H1 (cell line): ENCODE measurements around the gene DENND1A. TPM values are rescaled to one million over a fixed set of nuclear protein-coding genes. Genes with fewer than 3 reads are reported as not detected.

ENCODE experiments used
- CTCF ChIA-PET: fragments of 300-600 bp; sonication (Branson Sonifier 250); formaldehyde crosslinking; loops from one replicate; lab custom pipeline; 2021; ENCODE audit not compliant: partially characterized antibody; lab: Charles Lee
- POLR2A ChIA-PET: fragments of 300-600 bp; sonication (Branson Sonifier 250); formaldehyde crosslinking; loops from one replicate; lab custom pipeline; 2021; ENCODE audit warnings: inconsistent platforms; ENCODE audit not compliant: partially characterized antibody; lab: Charles Lee
- DNase-seq, 2 experiments: peaks; one replicate each; pipeline versions ENCODE4 v3.0.0 to v3.0.0-alpha.2; 2010 to 2022; ENCODE audit warnings: low spot score in 2 of 2, low read depth in 1 of 2, mixed read lengths in 1 of 2
- FAIRE-seq: peaks from 2 replicates; lab custom pipeline; 2011; peaks lifted over from hg19 to GRCh38; lab: Jason Lieb, UNC
- H2AFZ ChIP-seq: 2 replicates; pipeline ENCODE4 v1.8.1; 2012; ENCODE audit warnings: low read length, inconsistent platforms
- H2AK5ac ChIP-seq: 2 replicates; pipeline ENCODE4 v1.6.1; 2013; ENCODE audit warnings: low read depth, low read length
- H2BK120ac ChIP-seq: replicated peaks from 2 replicates; pipeline ENCODE3; 2013; ENCODE audit warnings: low read depth, low read length, inconsistent platforms
- H2BK12ac ChIP-seq: 2 replicates; pipeline ENCODE4 v1.6.1; 2013; ENCODE audit warnings: low read depth, low read length
- H2BK15ac ChIP-seq: 2 replicates; pipeline ENCODE4 v1.6.1; 2013; ENCODE audit warnings: low read length
- H2BK20ac ChIP-seq: 2 replicates; pipeline ENCODE4 v1.6.1; 2013; ENCODE audit warnings: low read length
- H2BK5ac ChIP-seq: 2 replicates; pipeline ENCODE4 v1.6.1; 2013; ENCODE audit warnings: low read depth, low read length
- H3K14ac ChIP-seq: 2 replicates; pipeline ENCODE4 v1.6.1; 2013; ENCODE audit warnings: inconsistent platforms; ENCODE audit not compliant: insufficient read length
- H3K18ac ChIP-seq: 2 replicates; pipeline ENCODE4 v1.6.1; 2013; ENCODE audit warnings: low read length; ENCODE audit errors: extremely low read depth
- H3K23ac ChIP-seq: 2 replicates; pipeline ENCODE4 v1.6.1; 2013; ENCODE audit warnings: inconsistent platforms; ENCODE audit not compliant: insufficient read length
- H3K23me2 ChIP-seq: 2 replicates; pipeline ENCODE4 v1.6.1; 2013; ENCODE audit warnings: low read depth, low read length
- H3K27ac ChIP-seq: 2 replicates; pipeline ENCODE4 v1.6.1; 2011; ENCODE audit warnings: low read depth, low read length, inconsistent platforms
- H3K27me3 ChIP-seq, 4 experiments: replicated peaks in 1 of 4; 1 replicate in 1 of 4; 2 replicates in 3 of 4; pipeline versions ENCODE4 v1.6.1 to v1.8.1; 2011 to 2013; ENCODE audit warnings: low read length in 3 of 4, mild to moderate bottlenecking in 3 of 4, inconsistent platforms in 2 of 4, mixed read lengths in 2 of 4, moderate library complexity in 1 of 4; ENCODE audit not compliant: control insufficient read depth in 3 of 4, insufficient read depth in 3 of 4; ENCODE audit errors: extremely low read depth in 1 of 4
- H3K36me3 ChIP-seq, 4 experiments: 2 replicates each; pipeline versions ENCODE4 v1.6.1 to v1.8.1; 2011 to 2013; ENCODE audit warnings: mild to moderate bottlenecking in 4 of 4, low read length in 3 of 4, moderate library complexity in 2 of 4, control low read depth in 1 of 4, inconsistent platforms in 1 of 4; ENCODE audit not compliant: insufficient read depth in 4 of 4, control insufficient read depth in 2 of 4
- H3K4ac ChIP-seq: replicated peaks from 2 replicates; pipeline ENCODE3; 2013; ENCODE audit warnings: low read length, low read depth, mixed read lengths, inconsistent platforms; ENCODE audit not compliant: insufficient read length
- H3K4me1 ChIP-seq, 4 experiments: replicated peaks in 1 of 4; 1 replicate in 1 of 4; 2 replicates in 3 of 4; pipeline versions ENCODE4 v1.6.1 to v1.8.1; 2011 to 2013; ENCODE audit warnings: low read length in 3 of 4, inconsistent platforms in 2 of 4, mixed read lengths in 1 of 4; ENCODE audit not compliant: insufficient read depth in 4 of 4, control insufficient read depth in 3 of 4
- H3K4me2 ChIP-seq, 2 experiments: 2 replicates each; pipeline versions ENCODE4 v1.6.1 to v1.8.1; 2011 to 2013; ENCODE audit warnings: low read depth in 2 of 2, low read length in 2 of 2, control low read depth in 1 of 2, inconsistent platforms in 1 of 2, mild to moderate bottlenecking in 1 of 2; ENCODE audit not compliant: insufficient read depth in 1 of 2
- H3K4me3 ChIP-seq, 4 experiments: fragments of 200-600, 300-600 bp in 1 of 4; sonication (generic), shearing (Covaris generic), sonication (Bioruptor Twin) in 1 of 4; 2 replicates each; pipeline versions ENCODE4 v1.5.1 to v1.8.1; 2011 to 2016; ENCODE audit warnings: low read length in 4 of 4, low read depth in 3 of 4, control low read depth in 2 of 4, inconsistent platforms in 2 of 4, mild to moderate bottlenecking in 2 of 4, mixed read lengths in 1 of 4, moderate library complexity in 1 of 4; ENCODE audit not compliant: insufficient read depth in 2 of 4; ENCODE audit errors: extremely low read depth in 1 of 4
- H3K56ac ChIP-seq: replicated peaks from 2 replicates; pipeline ENCODE3; 2013; ENCODE audit warnings: low read depth, mild to moderate bottlenecking, mixed read lengths, low read length, inconsistent platforms; ENCODE audit not compliant: insufficient read length
- H3K79me1 ChIP-seq: 2 replicates; pipeline ENCODE4 v1.6.1; 2013; ENCODE audit warnings: low read depth, low read length, control low read depth
- H3K79me2 ChIP-seq, 2 experiments: 2 replicates each; pipeline versions ENCODE4 v1.6.1 to v1.8.1; 2012 to 2013; ENCODE audit warnings: low read length in 2 of 2, mild to moderate bottlenecking in 2 of 2, inconsistent platforms in 1 of 2; ENCODE audit not compliant: insufficient read depth in 2 of 2, control insufficient read depth in 1 of 2
- H3K9ac ChIP-seq, 4 experiments: replicated peaks in 1 of 4; 1 replicate in 1 of 4; 2 replicates in 3 of 4; pipeline versions ENCODE4 v1.6.1 to v1.8.1; 2011 to 2013; ENCODE audit warnings: low read depth in 3 of 4, low read length in 3 of 4, control low read depth in 2 of 4, mild to moderate bottlenecking in 2 of 4, moderate library complexity in 2 of 4, inconsistent platforms in 1 of 4; ENCODE audit errors: extremely low read depth in 1 of 4
- H3K9me3 ChIP-seq, 2 experiments: 2 replicates each; pipeline versions ENCODE4 v1.6.1 to v1.8.1; 2012 to 2013; ENCODE audit warnings: mild to moderate bottlenecking in 2 of 2, moderate library complexity in 2 of 2, control low read depth in 1 of 2, inconsistent platforms in 1 of 2, low read depth in 1 of 2, low read length in 1 of 2, mixed read lengths in 1 of 2; ENCODE audit not compliant: insufficient read depth in 2 of 2
- H4K20me1 ChIP-seq, 2 experiments: replicated peaks in 1 of 2; 2 replicates each; pipeline versions ENCODE3 to v1.8.1; 2011 to 2013; ENCODE audit warnings: inconsistent platforms in 2 of 2, low read length in 2 of 2, mild to moderate bottlenecking in 1 of 2; ENCODE audit not compliant: insufficient read depth in 2 of 2, control insufficient read depth in 1 of 2
- H4K5ac ChIP-seq: 2 replicates; pipeline ENCODE4 v1.6.1; 2013; ENCODE audit warnings: low read length, low read depth, mixed read lengths, inconsistent platforms; ENCODE audit not compliant: insufficient read length
- H4K8ac ChIP-seq: 2 replicates; pipeline ENCODE4 v1.8.0; 2013; ENCODE audit warnings: mild to moderate bottlenecking, moderate library complexity, low read length, inconsistent platforms; ENCODE audit not compliant: insufficient read depth; ENCODE audit errors: extremely low read depth
- H4K91ac ChIP-seq: replicated peaks from 2 replicates; pipeline ENCODE3; 2013; ENCODE audit warnings: low read length, mixed read lengths, inconsistent platforms; ENCODE audit not compliant: insufficient read length
- POU5F1 ChIP-seq: IDR thresholded peaks from 2 replicates; pipeline ENCODE4 v1.6.1; 2011; ENCODE audit warnings: low read depth, mild to moderate bottlenecking, low read length, moderate library complexity
- TCF12 ChIP-seq: IDR thresholded peaks from 2 replicates; pipeline ENCODE4 v1.6.1; 2011; ENCODE audit warnings: low read depth, mild to moderate bottlenecking, low read length
- whole genome bisulfite sequencing, 2 experiments: shearing (Covaris generic) in 1 of 2; methylation state at CpG; one replicate each; pipeline versions ENCODE4 v1.1.6 to v1.1.7; 2013 to 2015; ENCODE audit warnings: low lambda C conversion rate in 2 of 2, mixed read lengths in 2 of 2, inconsistent platforms in 1 of 2, low coverage in 1 of 2, missing lambda C conversion rate in 1 of 2; ENCODE audit not compliant: insufficient replicate concordance in 2 of 2, insufficient coverage in 1 of 2, insufficient read length in 1 of 2; ENCODE audit errors: extremely low coverage in 1 of 2, missing lambda C conversion rate in 1 of 2; 5-methylcytosine and 5-hydroxymethylcytosine counted together
- polyA plus RNA-seq, 7 experiments: library from polyadenylated mRNA; depleted of rRNA in 3 of 7; stranded (reverse) in 5 of 7; unstranded in 2 of 7; fragments of >200 nt in 5 of 7; fragments of 200-250 nt in 2 of 7; gene quantifications; 1 replicate in 5 of 7; 2 replicates in 1 of 7; 4 replicates in 1 of 7; pipeline versions ENCODE4 v1.2.1 to v1.2.3, GENCODE V29; 2011 to 2013; ENCODE audit warnings: missing spikeins in 2 of 7, mixed read lengths in 2 of 7
- total RNA-seq: library from RNA; stranded (reverse); fragmentation: NEBNext Ultra II Directional; extraction: Animal tissue kit (Norgen Biotek cat#: 25700); gene quantifications from 2 replicates; pipeline ENCODE4 v1.2.1, GENCODE V29; 2021

The DENND1A gene
- total and polyA plus RNA-seq, 2 of the 8 experiments (the other 6 are each of a cell fraction or from before 2014, with no cell fraction given), result 24.1 to 26.4 TPM

GRCh38 chr9:123695386-123695785, 234.5 kb downstream of the DENND1A start:
- Histone ChIP-seq H3K36me3 (no peaks in the 10 kb centered on the region), H2BK20ac (no peak overlapping the region), H3K4ac (no peak overlapping the region), H4K20me1 (peaks cover 0 to 1% of the 10 kb centered on the region in 2 experiments), H3K23me2 (no peaks in the 10 kb centered on the region), H3K79me2 (no peaks in the 10 kb centered on the region), H3K27ac (no peak overlapping the region), H2BK120ac (no peak overlapping the region), H2BK12ac (no peak overlapping the region), H3K23ac (no peak overlapping the region), H4K5ac (no peak overlapping the region), H3K4me2 (no peak overlapping the region), H3K9ac (no peak overlapping the region), H3K56ac (no peak overlapping the region), H3K14ac (no peak overlapping the region), H4K8ac (no peak overlapping the region), H2BK5ac (no peak overlapping the region), H3K79me1 (no peaks in the 10 kb centered on the region; the same call in 1 of the 2 replicates), H3K18ac (no peak overlapping the region), H3K27me3 (no peaks in the 10 kb centered on the region), H3K4me1 (no peaks in the 10 kb centered on the region), H2BK15ac (no peak overlapping the region), H4K91ac (no peak overlapping the region), H2AFZ (no peak overlapping the region), H2AK5ac (no peak overlapping the region), H3K4me3 (no peak overlapping the region), H3K9me3 (no peaks in the 10 kb centered on the region)
- TF ChIP-seq POU5F1 (no peak), TCF12 (no peak)
- FAIRE-seq, result no peak
- WGBS, 2 experiments, result 88% methylated on average over 3 of the region's 3 CpGs; no CpG with 5 or more reads in 1 of the 2 experiments
- POLR2A ChIA-PET, result no interaction called here
- DNase-seq, result no peak
- CTCF ChIA-PET, result no interaction called here
